GM12801 (cell line): ENCODE results near the gene OR10C1.

Experiments
- TF ChIP-seq, protein P1 (sequence below): IDR thresholded peaks from one replicate; pipeline ENCODE4 v1.5.1; 2011; ENCODE audit warnings: control low read depth; ENCODE audit not compliant: insufficient read length; ENCODE audit errors: extremely low read depth

OR10C1 gene

DNA sequence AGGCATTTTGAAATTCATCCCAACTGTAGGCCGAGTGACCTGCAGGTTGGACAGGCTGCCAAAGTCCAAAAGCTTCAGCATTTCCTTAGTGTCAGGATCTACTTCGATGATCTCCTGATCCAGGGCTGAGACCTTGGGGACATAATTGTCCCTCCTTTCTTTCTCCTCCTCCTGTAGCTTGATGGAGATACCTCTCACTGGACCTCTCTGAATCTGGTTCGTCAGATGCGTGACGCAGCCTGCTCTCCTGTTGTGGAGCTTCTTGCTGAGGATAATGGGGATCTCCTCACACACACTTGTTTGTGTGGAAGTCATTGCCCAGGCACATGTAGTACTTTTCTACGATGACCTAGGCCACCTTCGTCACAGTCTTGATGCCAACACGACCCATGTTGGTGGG is 50.2 kb downstream of the OR10C1 start:
- TF ChIP-seq, protein P1, sequence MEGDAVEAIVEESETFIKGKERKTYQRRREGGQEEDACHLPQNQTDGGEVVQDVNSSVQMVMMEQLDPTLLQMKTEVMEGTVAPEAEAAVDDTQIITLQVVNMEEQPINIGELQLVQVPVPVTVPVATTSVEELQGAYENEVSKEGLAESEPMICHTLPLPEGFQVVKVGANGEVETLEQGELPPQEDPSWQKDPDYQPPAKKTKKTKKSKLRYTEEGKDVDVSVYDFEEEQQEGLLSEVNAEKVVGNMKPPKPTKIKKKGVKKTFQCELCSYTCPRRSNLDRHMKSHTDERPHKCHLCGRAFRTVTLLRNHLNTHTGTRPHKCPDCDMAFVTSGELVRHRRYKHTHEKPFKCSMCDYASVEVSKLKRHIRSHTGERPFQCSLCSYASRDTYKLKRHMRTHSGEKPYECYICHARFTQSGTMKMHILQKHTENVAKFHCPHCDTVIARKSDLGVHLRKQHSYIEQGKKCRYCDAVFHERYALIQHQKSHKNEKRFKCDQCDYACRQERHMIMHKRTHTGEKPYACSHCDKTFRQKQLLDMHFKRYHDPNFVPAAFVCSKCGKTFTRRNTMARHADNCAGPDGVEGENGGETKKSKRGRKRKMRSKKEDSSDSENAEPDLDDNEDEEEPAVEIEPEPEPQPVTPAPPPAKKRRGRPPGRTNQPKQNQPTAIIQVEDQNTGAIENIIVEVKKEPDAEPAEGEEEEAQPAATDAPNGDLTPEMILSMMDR: no peak

DNA sequence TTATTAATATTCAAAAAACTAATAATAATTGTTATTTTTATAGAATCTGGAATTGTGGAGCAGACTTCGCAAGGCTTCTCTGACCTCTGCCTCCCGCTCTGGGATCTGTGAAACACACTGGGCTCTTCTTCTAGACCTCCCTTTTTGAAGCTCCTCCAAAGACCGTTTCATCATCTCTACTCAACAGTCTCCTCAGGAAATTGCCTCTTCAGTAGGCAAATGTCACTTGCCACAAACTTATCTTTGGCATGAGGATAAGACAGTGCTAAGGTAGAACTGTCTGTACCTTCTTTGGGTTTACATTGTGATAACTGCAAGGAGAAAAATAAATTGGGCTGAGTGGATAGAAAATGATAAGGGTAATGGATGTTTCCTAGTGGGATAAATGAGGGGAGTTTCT is 50.9 kb downstream of the OR10C1 start:
- TF ChIP-seq, protein P1: no peak

DNA sequence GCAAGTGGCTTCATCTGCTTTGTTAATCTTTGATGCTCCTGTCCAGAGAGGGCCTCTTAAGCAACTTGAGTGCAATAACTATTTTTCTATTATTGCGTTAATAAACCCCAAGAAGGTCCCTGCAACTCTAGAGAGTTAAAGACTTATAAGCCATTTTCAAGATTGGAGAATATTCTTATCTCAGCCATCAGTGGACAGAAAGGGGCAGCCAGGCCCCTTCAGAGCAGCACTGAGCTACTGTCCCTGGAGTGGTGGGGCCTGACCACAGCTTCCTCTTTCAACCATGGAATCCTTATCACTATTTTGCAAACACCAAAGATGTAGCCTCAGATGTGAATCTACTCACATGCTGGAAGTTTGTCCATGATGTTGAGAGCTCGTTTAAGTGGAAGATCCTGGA is 51.4 kb downstream of the OR10C1 start:
- TF ChIP-seq, protein P1: no peak
